Activated CD4-positive, alpha-beta memory T cell treated with anti-CD3 and anti-CD28 coated beads for 36 hours (primary cell): ENCODE data around the gene RASL12. TPM values are rescaled to one million over a fixed set of nuclear protein-coding genes. Genes with fewer than 3 reads are reported as not detected.
A peak's percentile ranks its signal among the peaks of the same experiment; 100 is the strongest.
"Not testable (repeated sequence)": the region's sequence is repeated elsewhere in the genome, so short reads cannot be mapped to it uniquely, and the experiment has no call there.

Experiments used
- CTCF ChIA-PET: fragments of 350-600 bp; sonication (Branson Sonifier 250); formaldehyde crosslinking; loops from one replicate; lab custom pipeline; 2021; ENCODE audit warnings: antibody characterized with exemption, inconsistent platforms; lab: Charles Lee
- POLR2A ChIA-PET: fragments of 350-600 bp; sonication (Branson Sonifier 250); formaldehyde crosslinking; loops from one replicate; lab custom pipeline; 2021; ENCODE audit warnings: antibody characterized with exemption; lab: Charles Lee
- DNase-seq: peaks from one replicate; pipeline ENCODE4 v3.0.0-alpha.2; 2020
- H3K27ac Mint-ChIP-seq: one replicate; pipeline ENCODE4 v1.8.0; 2021; ENCODE audit warnings: mixed read lengths
- H3K27me3 Mint-ChIP-seq: one replicate; pipeline ENCODE4 v1.8.0; 2021; ENCODE audit warnings: mixed read lengths
- H3K36me3 Mint-ChIP-seq: one replicate; pipeline ENCODE4 v1.8.0; 2021; ENCODE audit warnings: mixed read lengths
- H3K4me1 Mint-ChIP-seq: one replicate; pipeline ENCODE4 v1.8.0; 2021; ENCODE audit warnings: low read depth, mixed read lengths
- H3K4me3 Mint-ChIP-seq: one replicate; pipeline ENCODE4 v1.8.0; 2021; ENCODE audit warnings: mild to moderate bottlenecking, mixed read lengths
- H3K9me3 Mint-ChIP-seq: one replicate; pipeline ENCODE4 v1.8.0; 2021; ENCODE audit warnings: mixed read lengths
- intact Hi-C: fragments of 100-400 bp; cut with micrococcal nuclease; formaldehyde crosslinking; loops from one replicate; pipeline ENCODE4 v1.15.1; 2023
- total RNA-seq, 2 experiments: library from RNA; stranded (reverse); gene quantifications; one replicate each; pipeline ENCODE4 v1.2.3, GENCODE V29; 2021

Gene RASL12, protein sequence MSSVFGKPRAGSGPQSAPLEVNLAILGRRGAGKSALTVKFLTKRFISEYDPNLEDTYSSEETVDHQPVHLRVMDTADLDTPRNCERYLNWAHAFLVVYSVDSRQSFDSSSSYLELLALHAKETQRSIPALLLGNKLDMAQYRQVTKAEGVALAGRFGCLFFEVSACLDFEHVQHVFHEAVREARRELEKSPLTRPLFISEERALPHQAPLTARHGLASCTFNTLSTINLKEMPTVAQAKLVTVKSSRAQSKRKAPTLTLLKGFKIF
- not detected for total RNA-seq

DNA sequence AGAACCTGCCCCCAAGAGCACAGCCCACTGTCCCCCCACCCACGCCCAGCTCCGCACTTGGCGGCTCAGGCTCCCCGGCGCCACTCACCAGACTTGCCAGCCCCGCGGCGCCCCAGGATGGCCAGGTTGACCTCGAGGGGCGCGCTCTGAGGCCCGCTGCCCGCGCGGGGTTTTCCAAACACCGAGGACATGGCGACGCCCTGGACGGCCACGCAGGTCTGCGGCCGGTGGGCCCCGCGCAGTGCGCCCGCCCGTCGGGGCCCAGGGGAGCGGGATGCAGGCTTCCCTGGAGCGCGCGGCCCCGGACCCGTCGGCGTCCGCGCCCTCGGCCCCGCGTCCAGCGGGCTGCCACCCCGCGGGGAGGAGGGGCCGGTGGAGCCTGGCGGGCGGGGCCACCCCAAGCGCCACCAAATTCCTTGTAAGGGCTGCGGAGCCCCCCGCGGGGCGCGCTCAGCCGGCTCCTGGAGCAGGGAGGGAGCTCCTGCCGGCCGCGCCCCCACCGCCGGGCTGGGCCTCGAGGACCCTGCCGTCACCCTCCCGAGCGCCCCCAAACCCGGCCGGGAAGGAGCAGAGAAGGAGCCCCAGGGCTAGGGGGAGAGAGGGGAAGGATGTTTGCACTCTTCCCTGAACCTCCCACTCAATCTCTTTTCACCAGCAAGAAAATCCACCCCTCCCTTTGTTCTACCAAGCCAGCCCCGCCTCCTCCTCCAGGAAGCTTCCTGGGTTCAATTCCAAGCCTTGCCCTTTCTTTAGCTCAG is at the start of gene RASL12:
Gene RASL12, minus strand, starts transcription at position 347 of the 758 bp plus-strand sequence. Its CDS starts 156 bp downstream, at position 191.
- Mint-ChIP-seq H3K27me3 (peaks cover 26% of the 10 kb centered on the region), H3K4me1 (peaks cover 4% of the 10 kb centered on the region), H3K27ac (no peak within 1 kb of the TSS), H3K4me3 (no peak within 1 kb of the TSS), H3K9me3 (no peaks in the 10 kb centered on the region), H3K36me3 (no peaks in the 10 kb centered on the region)
- DNase-seq: no peak
- ChIA-PET CTCF (no interaction called here), POLR2A (no interaction called here)
- intact Hi-C loops: no loop called here

DNA sequence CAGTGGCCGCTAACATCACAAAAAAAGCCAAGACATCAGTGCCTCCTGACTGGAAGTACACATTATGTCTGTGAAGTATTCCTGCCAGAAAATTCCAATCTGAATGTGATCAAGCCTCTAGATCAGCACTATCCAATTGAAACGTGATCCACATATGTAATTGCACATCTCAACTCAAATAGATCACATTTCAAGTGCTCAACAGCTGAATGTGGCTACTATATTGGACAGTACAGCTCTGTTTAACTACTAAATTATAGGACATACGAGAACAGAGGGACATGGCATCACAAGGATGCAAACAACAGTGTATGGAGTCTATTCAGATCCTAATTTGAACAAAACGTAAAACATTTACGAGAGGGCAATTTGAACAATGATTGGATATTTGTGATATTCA is 47.8 kb upstream of the RASL12 start:
- intact Hi-C loops: no loop called here
- peaks cover 2% of the 10 kb centered on the region for H3K4me1 Mint-ChIP-seq
- no peak for DNase-seq
- POLR2A ChIA-PET: no interaction called here
- no peak overlapping the region for H3K27ac Mint-ChIP-seq
- no peaks in the 10 kb centered on the region for H3K9me3 Mint-ChIP-seq
- no peaks in the 10 kb centered on the region for H3K27me3 Mint-ChIP-seq
- CTCF ChIA-PET: interaction anchor here (1.4 to 1.6 kb wide), 2 partner anchors 14 to 182 kb away, joined by 3 to 7 read pairs; no protein-coding TSS in a partner anchor
- H3K36me3 Mint-ChIP-seq: peaks cover 28% of the 10 kb centered on the region
- no peak overlapping the region for H3K4me3 Mint-ChIP-seq

DNA sequence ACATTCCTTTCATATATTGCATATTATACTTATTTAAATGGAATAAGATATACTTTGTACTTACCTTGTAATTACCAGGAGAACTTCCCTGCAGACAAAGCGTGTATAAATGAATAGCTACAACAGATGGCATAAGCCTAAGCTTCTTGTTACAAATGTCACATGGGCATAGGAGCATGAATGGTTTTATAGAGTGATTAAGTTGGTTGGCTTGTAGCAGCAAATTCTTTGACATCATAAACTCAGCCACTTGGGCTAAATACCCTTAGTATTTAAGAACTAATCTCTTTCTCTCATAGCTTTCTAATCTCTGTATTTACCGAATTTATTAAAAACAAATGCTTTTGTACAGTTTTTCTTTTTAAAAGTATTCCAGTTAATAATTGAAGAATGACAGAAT is 47.3 kb upstream of the RASL12 start, which contains the start of gene UBAP1L:
Gene UBAP1L, minus strand, starts transcription at position 115 of the 400 bp plus-strand sequence. CDS start 8,985 bp downstream, outside the sequence.
- peaks cover 2% of the 10 kb centered on the region for H3K4me1 Mint-ChIP-seq
- peaks cover 28% of the 10 kb centered on the region for H3K36me3 Mint-ChIP-seq
- ChIA-PET POLR2A (no interaction called here), CTCF (interaction anchor here (0.6 to 1.6 kb wide), 4 partner anchors 13 to 183 kb away, joined by 3 to 7 read pairs (median 4); no protein-coding TSS in a partner anchor)
- DNase-seq: no peak
- intact Hi-C loops: no loop called here
- H3K27ac Mint-ChIP-seq: no peak within 1 kb of the TSS
- H3K9me3 Mint-ChIP-seq: no peaks in the 10 kb centered on the region
- no peak within 1 kb of the TSS for H3K4me3 Mint-ChIP-seq
- H3K27me3 Mint-ChIP-seq: no peaks in the 10 kb centered on the region

DNA sequence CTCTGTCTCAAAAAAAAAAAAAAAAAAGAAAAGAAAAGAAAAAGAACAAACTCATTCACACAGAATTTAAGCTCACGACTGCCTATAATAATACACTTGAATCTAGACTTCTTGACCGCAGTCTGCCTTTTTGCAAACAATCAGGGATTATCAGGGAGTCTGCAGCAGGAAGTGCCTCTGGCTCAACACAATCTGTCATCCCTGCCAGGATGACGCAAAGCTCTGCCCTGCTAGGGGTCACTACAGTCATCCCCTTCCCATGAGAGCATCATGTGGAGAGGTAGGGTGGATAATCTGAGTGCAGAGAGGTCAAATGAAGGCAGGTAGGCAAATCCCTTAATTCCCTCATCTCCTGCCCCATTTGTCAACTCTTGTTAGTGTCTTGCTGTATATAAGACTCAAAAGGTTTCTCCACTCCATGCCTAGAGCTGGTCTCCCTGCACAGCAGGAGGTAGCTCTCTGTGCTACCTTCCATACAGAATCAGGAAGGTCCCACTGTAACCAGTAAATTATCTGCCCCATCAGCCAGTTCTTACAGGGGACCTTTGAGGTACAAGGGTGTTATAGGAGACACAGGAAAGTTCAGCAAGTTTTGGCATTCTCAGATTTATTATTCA is 43.0 kb upstream of the RASL12 start:
- Mint-ChIP-seq H3K4me1 (peaks cover 6% of the 10 kb centered on the region), H3K27me3 (no peaks in the 10 kb centered on the region), H3K9me3 (no peaks in the 10 kb centered on the region), H3K4me3 (no peak overlapping the region), H3K36me3 (peaks cover 8% of the 10 kb centered on the region), H3K27ac (no peak overlapping the region)
- DNase-seq: no peak
- CTCF ChIA-PET: interaction anchor here (2.5 kb wide), 1 partner anchor 10 kb away, joined by 10 read pairs; no protein-coding TSS in a partner anchor
- intact Hi-C loops: no loop called here
- POLR2A ChIA-PET: no interaction called here

DNA sequence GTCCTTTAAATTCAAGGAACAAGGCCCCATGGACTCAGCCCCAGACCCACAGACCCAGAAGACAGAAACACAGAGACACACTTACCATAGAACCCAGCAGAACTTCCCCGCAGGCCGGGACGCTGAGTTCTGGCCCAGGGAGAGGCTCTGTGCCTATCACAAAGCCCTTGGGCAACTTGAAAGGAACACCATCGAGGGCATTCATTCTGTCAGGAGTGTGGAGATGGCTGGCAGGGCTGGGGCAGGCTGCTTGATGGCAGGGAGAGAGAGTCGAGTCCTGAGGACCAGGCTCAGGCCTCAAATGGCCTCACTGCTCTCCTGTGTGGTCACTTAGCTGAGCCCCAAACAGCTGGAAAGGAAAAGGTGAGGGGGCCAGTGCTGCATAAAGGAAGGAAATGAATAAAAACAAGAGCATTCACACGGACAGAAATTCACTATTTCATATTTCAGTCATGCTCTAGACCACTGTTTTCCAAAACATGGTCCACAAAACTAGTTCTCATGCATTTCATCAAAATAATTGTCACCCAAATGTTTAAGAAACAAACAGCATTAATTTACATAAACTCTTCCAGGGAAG is 38.3 kb upstream of the RASL12 start:
- intact Hi-C loops: no loop called here
- Mint-ChIP-seq H3K27me3 (no peaks in the 10 kb centered on the region), H3K36me3 (peaks cover 13% of the 10 kb centered on the region), H3K9me3 (no peaks in the 10 kb centered on the region), H3K4me3 (no peak overlapping the region), H3K4me1 (peaks cover 6% of the 10 kb centered on the region), H3K27ac (peak overlapping the region; percentile 25)
- DNase-seq: no peak
- ChIA-PET POLR2A (no interaction called here), CTCF (interaction anchor here (1.0 kb wide), 1 partner anchor 28 kb away, joined by 3 read pairs; no protein-coding TSS in a partner anchor)

DNA sequence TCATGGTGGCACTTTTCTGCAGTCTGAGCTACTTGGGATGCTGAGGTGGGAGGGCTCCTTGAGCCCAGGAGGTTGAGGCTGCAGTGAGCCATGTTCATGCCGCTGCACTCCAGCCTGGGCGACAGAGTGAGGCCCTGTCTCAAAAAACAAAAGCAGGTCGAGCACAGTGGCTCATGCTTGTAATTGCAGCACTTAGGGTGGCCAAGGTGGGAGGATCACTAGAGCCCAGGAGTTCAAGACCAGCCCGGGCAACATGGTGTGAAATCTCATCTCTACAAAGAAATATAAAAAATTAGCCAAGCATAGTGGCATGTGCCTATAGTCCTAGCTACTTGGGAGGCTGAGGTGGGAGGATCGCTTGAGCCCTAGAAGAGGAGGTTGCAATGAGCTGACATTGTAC is 37.2 kb upstream of the RASL12 start:
- intact Hi-C loops: no loop called here
- ChIA-PET POLR2A (no interaction called here), CTCF (no interaction called here)
- DNase-seq: no peak
- Mint-ChIP-seq H3K27me3 (no peaks in the 10 kb centered on the region), H3K4me1 (peaks cover 5% of the 10 kb centered on the region), H3K36me3 (peaks cover 13% of the 10 kb centered on the region), H3K4me3 (no peak overlapping the region), H3K27ac (no peak overlapping the region), H3K9me3 (no peaks in the 10 kb centered on the region)

DNA sequence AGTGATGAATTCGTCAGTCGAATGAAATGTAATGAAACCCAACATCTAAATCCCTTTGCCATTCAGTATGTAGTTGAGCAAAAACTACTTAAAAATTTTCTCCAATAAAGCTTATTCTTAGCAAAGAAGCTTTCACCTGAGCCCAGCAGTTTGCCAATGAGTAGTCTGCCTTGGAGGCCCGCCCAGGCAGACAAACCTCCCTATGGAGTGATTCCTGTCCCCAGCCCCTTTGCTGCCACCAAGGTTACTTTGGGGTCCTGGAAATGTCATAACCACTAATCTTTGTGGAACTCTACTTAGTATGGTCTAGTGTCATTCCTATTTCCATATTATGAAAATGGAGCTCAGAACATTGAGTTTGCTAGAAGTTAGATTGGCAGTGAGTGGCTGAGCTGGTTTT is 35.1 kb upstream of the RASL12 start:
- no peaks in the 10 kb centered on the region for H3K9me3 Mint-ChIP-seq
- H3K27ac Mint-ChIP-seq: no peak overlapping the region
- POLR2A ChIA-PET: no interaction called here
- H3K4me3 Mint-ChIP-seq: no peak overlapping the region
- H3K27me3 Mint-ChIP-seq: no peaks in the 10 kb centered on the region
- DNase-seq: no peak
- intact Hi-C loops: no loop called here
- H3K4me1 Mint-ChIP-seq: peaks cover 5% of the 10 kb centered on the region
- peaks cover 27% of the 10 kb centered on the region for H3K36me3 Mint-ChIP-seq
- CTCF ChIA-PET: interaction anchor here (1.0 to 1.5 kb wide), 2 partner anchors 50 to 69 kb away, joined by 4 to 6 read pairs; no protein-coding TSS in a partner anchor

DNA sequence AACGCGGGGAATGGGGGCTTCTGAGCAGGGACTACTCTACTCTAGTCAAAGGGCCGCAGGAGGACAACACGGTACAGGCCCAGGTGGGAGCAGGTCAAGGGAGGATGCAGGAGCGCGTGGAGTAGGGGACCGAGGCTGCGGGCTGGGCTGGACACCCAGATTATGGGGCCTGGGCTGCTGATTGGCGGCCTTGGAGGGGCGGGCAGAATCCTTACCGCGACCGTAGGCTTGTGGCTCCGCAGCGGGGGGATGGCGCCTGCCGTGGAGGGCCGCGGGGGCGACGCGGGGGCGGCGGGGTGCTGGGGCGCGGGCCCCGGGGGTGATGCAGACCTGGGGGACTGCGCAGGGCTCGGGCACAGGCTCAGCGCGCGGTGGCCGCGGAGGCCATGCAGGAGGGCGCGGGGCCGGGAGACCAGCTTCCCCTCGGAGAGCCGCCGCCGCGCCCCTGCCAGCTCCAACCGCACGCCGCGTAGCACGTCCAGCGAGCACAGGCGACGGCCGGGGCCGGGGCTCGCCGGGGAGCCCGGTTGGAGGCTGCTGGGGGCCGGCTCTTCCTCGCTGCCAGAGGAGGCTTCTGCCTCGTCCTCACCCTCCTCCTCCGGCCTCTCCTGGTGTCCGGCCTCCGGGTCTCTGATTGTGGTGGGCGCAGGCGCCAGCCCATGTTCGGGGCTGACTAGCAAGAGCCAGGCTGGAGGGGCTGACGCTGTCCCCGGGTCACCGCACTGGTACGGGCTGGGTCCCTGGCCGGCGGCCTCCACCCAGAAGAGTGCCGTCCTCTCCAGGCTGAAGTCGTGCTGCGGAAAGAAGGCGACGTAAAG is 34.3 kb upstream of the RASL12 start:
- Mint-ChIP-seq H3K4me1 (peaks cover 5% of the 10 kb centered on the region), H3K4me3 (no peak overlapping the region), H3K36me3 (peaks cover 27% of the 10 kb centered on the region), H3K27ac (no peak overlapping the region), H3K9me3 (no peaks in the 10 kb centered on the region), H3K27me3 (no peaks in the 10 kb centered on the region)
- DNase-seq: no peak
- intact Hi-C loops: no loop called here
- POLR2A ChIA-PET: no interaction called here
- CTCF ChIA-PET: interaction anchor here (1.0 to 2.0 kb wide), 16 partner anchors 8 to 117 kb away, joined by 3 to 10 read pairs (median 4); partner anchors contain the start of gene UBAP1L

DNA sequence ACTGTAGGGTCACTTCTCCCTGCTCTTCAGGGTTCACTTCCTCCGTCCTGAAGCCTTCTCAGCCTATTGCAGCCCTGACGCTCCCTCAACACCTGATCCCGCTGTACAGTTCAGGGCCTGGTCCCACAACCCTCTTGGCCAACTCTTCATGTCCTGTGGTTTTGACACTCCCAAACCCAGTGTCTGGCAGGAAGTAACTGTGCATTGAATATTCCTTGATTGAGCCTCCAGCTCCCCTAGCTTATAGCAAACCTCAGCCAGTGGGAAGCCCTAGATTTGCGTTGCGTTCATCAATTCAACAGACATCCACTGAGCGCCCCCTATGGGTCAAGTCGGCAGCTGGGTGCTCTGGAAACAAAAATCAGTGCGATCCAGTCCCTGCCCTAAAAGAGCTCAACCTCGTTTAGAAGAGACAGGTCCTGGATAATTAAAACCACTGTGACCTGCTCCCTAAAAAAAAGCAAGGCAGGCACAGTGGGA is 33.7 kb upstream of the RASL12 start:
- ChIA-PET POLR2A (no interaction called here), CTCF (interaction anchor here (0.6 to 2.0 kb wide), 20 partner anchors 9 to 203 kb away, joined by 3 to 10 read pairs (median 4); partner anchors contain the start of genes RNU5B-1 and UBAP1L)
- no peak overlapping the region for H3K4me3 Mint-ChIP-seq
- intact Hi-C loops: no loop called here
- peak; percentile 69 for DNase-seq
- H3K27me3 Mint-ChIP-seq: no peaks in the 10 kb centered on the region
- H3K36me3 Mint-ChIP-seq: peaks cover 27% of the 10 kb centered on the region
- H3K27ac Mint-ChIP-seq: no peak overlapping the region
- peaks cover 5% of the 10 kb centered on the region for H3K4me1 Mint-ChIP-seq
- no peaks in the 10 kb centered on the region for H3K9me3 Mint-ChIP-seq

DNA sequence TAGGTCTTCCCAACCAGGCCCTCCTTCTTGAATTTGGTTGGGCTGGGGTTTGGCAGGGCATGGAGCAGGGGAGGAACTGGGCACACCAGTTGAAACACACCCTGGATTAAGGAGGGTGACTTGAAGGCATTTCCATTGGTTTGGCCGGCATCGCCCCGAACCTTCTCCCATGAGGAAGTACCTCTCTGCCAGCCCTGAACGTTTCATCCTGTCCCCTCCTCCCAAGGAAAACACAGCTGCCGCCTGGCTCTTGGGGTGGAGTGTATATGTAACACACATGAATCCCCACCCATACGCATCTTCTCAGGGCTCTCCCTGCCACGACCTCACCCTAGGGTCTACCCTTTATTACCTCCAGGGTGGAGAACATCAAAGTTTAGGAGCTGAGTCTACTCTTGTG is 32.7 kb upstream of the RASL12 start:
- no peak overlapping the region for H3K27ac Mint-ChIP-seq

DNA sequence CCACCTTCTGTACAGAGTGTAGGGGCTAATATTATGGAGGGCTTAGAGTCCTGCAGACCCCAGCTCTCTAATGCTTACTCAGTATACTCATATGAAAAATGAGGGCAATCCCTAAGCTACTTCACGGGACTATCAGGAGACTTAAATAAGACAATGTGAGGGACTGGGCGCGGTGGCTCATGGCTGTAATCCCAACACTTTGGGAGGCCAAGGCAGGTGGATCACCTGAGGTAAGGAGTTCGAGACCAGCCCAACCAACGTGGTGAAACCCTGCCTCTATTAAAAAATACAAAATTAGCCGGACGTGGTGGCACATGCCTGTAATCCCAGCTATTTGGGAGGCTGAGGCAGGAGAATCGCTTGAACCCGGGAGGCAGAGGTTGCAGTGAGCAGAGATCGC is 32.0 kb upstream of the RASL12 start:
- POLR2A ChIA-PET: not testable (repeated sequence)
- CTCF ChIA-PET: interaction anchor here (1.5 kb wide), 1 partner anchor 13 kb away, joined by 3 read pairs; no protein-coding TSS in a partner anchor

More for the DNA sequence above, 32.7 kb upstream of the RASL12 start:
- Mint-ChIP-seq H3K27me3 (no peaks in the 10 kb centered on the region), H3K9me3 (no peaks in the 10 kb centered on the region), H3K36me3 (peaks cover 25% of the 10 kb centered on the region), H3K4me1 (no peaks in the 10 kb centered on the region), H3K4me3 (no peak overlapping the region)
- intact Hi-C loops: no loop called here
- POLR2A ChIA-PET: no interaction called here
- CTCF ChIA-PET: interaction anchor here (2.0 kb wide), 1 partner anchor 10 kb away, joined by 10 read pairs; no protein-coding TSS in a partner anchor
- DNase-seq: no peak

More for the DNA sequence above, 32.0 kb upstream of the RASL12 start:
- H3K4me3 Mint-ChIP-seq, H3K9me3 Mint-ChIP-seq, H3K27ac Mint-ChIP-seq, DNase-seq, H3K27me3 Mint-ChIP-seq, H3K4me1 Mint-ChIP-seq, intact Hi-C loops: not testable (repeated sequence)
- H3K36me3 Mint-ChIP-seq: peaks cover 22% of the 10 kb centered on the region
